CD4-positive, alpha-beta T cell treated with Interleukin-17A for 4 hours (primary cell): ENCODE data around the gene DNAJC8.

Source experiments
- DNase-seq: peaks from one replicate; pipeline ENCODE4 v3.0.0-alpha.2; 2020; ENCODE audit warnings: mixed read lengths

DNAJC8 gene

DNA sequence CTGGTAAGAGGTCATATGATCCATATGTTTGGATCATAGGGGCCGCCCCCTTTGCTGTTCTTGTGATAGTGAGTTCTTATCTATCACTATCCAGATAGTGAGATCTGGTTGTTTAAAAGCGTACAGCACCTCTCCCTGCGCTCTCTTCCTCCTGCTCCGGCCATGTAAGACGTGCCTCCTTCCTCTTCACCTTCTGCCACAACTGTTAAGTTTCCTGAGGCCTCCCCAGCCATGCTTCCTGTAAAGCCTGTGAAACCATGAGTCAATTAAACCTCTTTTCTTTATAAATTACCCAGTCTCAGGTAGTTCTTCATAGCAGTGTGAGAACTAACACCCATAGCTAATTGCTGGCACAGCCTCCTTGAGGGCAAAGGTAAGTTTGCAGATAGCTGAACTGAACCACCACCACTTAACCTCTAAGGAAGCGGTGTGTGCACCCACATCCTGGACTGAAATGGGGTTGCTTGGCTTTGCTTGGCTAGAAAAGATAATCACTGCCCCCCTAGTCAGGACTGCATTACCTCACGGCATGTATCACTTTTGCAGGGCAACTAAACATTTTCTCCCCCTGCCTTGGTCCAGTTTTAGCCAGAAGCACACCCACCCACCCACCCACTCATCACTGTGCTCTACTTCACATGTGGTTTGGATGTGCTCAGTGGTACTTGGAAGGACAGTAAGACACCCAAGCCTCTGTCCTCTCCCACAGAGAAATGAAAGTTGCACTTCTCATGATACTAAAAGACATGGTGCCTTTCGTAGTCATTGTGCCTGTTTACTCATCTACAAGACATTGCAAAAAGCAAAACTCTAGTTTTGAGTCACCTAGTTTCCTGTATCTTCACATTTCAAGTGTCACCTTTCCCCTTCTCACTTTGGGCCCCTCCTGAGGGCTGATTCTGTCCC lies 33.2 kb downstream of the DNAJC8 start:
- DNase-seq: peak; percentile 56

DNA sequence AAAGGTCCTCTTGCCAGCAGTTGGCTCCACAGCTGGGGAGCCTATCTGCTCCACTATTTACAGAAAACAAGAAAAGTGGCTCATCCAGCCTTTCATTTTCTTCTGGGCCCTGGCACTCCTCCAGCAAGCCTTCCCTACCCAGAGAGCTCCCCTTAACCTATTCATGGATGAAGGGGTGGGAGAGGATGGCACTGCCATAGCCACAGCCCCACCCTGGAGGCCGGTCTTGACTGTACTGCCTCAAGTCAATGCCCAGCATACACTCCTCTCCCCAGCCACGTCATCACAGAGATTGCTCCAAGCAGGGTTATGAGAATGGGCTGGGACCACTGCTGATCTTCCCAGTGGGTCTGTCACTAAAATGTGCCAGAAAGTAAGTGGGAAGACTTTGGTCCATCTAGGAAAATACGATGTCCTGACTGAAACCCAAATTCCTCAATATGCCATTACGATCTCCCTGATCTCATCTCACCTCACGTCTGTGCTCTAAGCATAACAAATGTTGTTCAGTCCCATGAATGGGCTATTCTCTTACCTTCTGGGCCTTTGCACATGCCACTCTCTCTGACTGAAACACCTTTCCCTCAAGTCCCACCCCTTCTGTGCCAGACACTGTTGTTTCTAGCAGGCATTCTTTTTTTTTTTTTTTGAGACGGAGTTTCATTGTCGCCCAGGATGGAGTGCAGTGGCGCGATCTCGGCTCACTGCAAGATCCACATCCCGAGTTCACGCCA lies 35.0 kb downstream of the DNAJC8 start:
- no peak for DNase-seq

DNA sequence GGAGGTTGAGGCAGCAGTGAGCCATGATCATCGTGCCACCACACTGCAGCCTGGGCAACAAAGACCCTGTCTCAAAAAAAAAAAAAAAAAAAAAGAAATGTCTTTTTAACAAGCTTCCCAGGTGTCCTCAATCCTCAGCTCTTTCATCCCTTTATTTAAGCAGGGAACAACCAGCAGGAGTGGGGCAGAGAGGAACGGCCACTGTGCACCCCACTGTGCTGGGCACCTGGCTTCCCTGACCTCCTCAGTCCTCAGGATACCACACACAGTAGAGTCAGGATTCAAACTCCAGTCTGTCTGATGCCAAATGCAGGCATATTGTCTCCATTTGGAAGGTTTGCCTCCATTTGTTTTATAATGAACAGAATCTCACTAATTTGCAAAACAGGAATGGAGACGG lies 36.5 kb downstream of the DNAJC8 start:
- no peak for DNase-seq

DNA sequence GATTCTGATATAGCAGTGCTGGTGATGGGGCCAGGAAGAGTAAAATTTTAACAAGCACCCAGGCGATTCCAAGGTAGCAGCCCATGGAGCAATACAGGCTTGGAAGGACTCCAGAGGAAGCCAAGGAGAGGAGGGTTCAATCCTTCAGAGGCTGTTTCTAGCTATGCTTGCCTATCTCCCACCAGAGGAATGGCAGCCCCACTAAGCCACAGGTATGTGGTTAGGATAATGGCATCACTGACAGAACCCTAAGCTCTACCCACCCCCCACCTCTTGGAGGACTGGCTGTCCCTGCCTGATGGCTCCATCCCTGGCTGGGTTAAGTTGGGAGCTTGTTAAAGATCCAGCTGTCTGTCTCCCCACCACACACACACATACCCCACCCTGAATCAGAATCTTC lies 37.0 kb downstream of the DNAJC8 start:
- DNase-seq: no peak

DNA sequence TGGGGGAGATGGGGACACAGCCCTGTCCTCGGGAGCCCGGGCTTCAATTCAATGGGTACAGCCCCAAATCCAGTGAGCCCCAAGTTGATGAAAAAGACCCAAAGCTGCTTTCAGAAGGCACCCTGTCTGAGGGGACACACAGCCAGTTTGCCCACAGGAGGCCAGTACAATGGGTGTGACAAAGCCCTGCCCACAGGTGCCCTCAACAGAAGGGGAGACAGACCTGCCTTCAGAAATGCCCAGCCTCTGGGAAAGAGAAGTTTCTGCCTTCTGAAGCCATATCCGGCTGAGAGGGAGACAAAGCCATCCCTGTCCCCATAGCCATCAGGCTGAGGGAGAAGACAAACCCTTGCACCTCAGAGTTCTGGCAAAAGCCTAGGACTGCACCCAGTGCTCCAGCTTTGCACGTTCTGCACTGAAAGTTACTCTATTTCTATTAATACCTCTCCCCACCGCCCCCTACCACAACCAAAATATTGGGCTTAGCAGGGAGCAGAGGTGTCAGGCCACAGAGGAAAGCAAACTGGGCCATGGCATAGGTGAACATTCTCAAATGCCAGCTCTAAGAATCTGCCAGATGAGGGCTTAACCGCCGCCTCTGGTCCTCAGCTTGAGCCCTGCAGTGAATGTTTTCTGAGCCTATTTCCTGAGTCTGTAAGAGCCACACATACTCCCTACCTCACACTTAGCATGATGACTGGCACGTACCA lies 38.3 kb downstream of the DNAJC8 start:
- DNase-seq: no peak

DNA sequence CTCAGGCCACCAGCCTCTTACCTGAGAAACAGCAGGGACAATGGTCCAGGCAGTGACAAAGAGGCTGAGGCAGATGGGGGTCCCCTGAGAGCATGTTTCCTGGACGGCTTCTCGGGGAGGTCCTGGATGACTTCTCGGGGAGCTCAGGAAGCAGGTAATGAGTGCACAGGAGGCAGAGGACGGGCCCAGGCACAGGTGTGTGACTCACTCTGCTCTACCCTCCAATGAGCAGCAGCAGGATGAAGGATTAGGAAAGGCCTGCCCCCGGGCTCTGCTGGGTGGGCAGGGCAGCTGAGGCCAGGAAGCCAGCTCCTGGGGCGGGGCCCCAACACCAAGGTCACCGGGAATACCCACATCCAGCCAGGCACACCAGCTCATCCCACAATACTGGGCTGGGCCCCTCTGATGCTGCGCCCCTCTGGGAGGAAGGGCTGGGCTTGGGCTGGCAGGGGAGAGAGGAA lies 39.1 kb downstream of the DNAJC8 start:
- no peak for DNase-seq

DNA sequence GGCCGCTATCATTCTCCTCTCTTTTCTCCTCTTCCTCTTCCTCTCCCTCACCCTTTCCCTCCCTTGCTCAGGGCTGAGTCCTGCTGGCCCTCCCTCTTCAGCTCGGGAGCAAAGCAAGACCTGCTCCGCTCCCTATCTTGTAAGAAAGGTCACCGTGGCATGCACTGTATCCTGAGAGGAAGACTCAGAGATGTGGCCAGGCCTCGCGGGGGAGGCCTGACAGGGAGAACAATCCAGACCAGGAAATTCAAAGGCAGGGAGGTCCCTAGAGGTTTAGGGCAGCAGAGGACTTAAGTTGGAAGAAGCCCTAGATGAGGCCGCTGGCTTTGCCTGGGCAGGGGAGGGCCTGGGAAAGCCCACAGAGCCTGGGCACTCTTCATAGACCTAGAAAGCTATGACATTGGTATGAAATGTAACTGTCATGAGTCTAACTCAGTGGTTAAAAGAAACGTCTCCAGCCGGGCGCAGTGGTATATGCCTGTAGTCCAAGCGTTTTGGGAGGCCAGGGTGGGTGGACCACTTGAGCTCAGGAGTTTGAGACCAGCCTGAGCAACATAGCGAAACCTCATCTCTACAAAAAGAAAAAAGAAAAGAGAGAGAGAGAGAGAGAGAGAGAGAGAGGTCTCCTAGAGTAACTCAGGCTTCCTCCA lies 41.7 kb downstream of the DNAJC8 start:
- DNase-seq: no peak

DNA sequence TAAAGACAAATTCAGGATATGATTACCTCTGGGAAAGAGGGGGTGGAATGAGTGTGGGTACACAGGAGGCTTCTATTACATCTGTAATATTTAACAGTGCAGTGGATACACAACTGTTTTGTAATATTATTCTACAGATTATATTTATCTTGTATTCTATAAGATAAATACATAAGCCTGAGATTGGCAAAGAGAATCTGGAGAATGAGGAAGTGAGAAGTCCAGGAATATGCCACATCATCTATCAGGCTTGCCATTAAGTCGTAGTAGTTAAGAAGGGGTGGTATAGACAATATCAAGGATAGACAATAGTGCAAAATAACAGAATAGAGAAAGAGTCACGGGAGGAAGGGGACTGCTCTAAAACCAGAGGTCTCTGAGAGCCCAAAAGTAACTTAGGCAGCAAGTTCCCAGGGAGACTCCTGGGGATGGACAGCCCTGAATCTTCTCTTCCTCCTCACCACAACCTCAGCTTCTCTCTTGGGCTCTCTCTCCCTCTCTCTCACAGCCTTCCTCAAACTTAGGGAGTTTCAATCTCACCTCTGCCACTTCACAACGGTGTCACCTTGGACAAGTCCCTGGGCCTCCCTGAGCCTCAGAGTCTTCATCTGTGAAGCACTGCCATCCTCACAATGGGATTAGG lies 42.4 kb downstream of the DNAJC8 start:
- DNase-seq: no peak

DNA sequence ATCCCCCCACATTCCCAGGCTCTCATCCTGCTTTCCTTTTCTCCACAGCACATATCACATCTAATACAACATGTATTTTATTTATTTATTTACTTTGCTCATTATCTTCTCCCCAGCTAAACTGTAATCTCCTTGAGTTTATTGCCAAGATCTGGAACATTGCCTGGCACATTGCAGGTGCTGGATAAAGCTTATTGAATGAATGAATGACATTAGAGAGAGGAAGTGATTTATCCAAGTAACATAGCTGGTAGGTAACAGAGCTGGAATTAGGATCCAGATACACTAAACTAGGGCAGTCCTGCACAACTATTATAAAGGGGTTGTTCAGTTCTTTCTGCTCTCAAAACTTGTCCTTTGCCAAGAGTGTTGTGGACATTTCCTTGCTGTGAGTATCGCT lies 47.8 kb downstream of the DNAJC8 start:
- no peak for DNase-seq

DNA sequence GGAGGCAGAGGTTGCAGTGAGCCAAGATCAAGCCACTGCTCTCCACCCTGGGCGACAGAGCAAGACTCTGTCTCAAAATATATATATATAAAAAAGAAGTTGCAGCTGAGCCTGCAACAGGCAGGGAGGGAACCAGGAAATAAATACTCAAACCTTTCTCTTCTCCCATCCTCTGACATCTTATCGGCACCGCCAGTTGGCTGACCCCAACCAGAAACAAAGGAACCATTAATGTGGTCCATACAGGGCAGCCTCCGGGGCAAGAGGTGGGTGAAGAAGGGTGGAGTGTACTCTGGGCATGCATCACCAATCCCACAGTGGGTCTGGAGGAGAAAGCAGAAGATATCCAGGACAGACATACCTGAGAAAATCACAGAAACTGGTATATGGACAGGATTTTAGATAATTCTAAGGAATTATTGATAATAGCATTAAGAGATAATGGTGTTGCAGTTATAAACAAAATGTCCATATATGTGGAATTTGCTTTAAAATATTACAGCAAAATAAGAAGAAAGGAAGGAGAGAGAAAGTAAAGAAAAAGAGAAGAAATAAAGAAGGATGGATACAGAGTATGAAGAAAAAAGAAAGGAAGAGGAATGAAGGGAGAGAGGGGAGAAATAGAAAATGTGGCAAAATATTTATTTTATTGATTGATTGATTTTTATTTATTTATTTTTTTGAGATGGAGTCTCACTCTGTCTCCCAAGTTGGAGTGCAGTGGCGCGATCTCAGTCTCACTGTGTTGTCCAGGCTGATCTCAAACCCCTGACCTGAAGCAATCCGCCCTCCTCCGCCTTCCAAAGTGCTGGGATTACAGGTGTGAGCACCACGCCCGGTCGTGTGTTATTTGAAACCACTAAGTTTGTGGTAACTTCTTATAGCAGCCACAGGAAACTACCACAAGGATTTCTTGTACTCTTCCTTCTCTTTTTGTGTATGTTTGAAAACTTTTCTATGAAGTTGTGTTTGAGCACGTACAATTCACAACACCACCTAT lies 52.2 kb downstream of the DNAJC8 start:
- no peak for DNase-seq

DNA sequence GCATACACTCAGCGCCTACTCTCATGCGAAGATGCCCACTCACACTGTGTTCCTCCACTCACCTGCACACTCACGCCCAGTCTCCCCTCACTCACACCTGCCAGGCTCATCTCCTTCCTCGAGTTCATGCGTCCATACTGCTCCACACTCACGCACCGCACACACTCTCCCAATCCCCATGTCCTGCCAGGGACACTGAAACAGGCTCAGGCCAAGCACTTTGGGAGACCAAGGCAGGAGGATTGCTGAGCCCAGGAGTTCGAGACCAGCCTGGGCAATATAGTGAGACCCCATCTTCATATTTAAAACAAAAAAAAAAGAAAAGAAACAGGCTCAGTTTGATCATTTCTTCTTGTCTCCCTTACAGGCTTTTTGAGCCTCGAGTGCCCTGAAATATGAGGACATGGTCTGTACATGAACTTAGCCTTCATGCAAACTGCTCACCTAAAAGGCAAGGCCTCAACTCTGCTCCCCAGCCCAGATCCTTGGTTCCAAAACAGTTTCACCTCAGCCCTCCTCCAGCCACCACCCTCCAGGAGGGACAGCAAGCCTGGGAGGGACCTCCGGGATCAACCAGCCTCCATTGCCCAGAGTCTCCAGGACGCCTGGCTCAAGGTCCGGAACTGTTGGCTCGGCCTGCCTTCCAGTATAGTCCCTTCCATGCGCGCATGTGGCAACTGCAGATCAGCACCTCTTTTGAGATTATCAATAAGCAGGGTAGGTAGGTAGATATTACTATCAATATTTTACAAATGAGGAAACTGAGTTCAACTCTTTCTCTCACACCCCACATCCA lies 53.9 kb downstream of the DNAJC8 start:
- no peak for DNase-seq

DNA sequence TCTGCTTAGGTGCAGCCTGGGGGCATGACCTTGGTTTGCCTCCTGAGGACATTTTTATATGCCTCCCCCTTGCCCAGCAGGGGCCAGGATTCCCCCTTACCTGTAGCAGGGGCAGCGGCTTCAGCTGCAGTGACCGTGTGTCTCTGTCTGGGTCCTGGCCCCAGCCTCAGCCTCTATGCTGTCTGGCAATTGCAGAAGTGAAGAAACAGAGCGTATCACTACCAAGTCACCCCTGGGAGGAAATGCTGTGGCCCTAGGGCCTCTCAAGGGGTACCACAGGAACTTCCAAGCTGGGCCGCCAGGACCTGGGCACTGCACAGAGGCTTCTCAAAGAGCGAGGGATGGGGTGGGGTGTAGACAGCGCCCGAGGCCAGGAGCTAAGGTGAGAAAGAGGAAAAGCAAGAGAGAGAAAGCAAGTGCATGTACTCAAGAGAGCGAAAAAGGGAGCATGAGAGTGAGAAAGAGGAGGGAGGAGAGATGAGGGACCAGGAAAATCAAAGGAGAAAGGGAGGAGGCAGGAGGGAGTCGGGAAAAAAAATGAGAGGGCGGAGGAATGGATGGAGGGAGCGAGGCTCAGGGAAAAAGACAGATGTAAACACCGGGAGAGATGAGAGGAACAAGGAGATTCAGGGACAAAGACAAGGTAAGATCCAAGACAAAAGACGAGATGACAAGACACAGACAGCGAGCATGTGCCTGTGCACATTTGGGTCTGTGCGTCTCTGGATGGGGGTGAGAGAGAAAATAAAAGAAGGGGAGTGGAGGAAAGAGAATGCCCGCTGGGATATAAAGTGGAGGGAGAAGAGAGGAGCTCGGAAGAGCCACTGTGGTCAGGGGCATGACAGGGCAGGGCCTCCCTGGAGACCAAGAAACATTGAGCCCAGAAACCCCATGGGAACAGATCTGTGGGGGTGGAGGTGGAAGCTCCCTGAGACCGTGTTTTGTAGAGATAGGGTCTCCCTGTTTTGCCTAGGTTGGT lies 56.0 kb downstream of the DNAJC8 start, which contains the start of gene PTAFR:
Gene PTAFR, minus strand, starts transcription at position 199 of the 979 bp plus-strand sequence. CDS start 25,669 bp downstream, outside the sequence.
- no peak for DNase-seq

DNA sequence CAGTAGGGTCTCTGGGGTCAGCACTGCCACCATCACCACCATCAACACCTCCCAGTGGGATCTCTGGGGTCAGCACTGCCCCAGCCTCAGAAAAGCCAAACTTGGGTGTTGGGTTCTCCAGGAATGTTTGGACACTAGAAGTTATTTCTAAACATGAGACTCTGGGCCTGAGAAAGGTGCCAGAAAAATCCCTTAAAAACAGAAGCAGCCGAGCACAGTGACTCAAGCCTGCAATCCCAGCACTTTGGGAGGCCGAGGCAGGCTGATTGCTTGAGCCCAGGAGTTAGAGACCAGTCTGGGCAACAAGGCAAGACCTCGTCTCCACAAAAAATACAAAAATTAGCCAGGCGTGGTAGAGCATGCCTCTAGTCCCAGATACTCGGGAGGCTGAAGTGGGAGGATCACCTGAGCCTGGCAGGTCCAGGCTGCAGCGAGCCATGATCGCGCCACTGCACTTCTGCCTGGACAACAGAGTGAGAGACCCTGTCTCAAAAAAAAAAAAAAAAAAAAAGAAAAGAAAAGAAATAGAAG lies 56.8 kb downstream of the DNAJC8 start:
- no peak for DNase-seq

DNA sequence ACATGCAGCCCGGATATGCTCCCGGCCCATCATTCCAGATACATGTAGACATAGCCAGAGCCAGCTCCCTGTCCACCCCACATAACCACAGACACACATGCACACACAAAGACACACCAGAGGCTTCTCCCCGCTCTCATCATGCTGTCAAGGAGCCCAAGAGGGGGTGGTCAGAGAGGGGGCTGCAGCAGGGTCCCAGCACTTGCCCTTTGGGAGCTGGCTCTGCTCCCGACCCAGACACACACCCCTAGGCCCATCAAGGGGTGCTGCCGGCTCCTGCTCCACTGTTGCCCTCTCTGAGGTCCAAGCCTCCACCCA lies 58.9 kb downstream of the DNAJC8 start:
- DNase-seq: no peak

DNA sequence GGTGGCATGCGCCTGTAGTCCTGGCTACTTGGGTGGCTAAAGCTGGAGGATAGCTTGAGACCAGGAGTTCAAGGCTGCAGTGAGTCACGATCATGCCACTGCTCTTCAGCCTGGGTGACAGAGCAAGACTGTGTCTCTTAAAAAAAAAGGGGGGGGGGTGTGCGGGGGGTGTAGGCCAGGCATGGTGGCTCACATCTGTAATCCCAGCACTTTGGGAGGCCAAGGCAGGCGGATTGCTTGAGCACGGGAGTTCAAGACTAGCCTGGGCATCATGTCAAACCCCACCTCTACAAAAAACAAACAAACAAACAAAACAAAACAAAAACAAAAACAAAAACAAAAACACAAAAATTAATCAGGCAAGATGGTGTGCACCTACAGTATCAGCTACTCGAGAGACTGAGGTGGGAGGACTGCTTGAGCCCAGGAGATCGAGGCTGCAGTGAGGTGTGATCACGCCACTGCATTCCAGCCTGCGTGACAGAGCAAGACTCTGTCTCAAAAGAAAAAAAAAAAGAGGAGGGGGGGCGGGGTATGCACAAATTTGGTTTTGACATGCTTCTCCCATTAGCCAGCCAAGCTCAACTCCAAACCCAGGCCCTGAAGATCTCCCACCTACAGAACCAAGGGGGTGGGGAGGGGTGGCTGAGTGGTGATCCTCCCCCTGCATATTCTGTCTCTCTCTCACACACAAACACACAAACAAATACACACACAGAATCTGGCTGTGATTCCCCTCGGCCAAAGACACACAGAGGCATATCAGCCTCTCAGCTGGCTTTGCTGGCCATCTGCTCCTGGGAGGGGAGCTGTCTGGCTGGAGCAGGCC lies 59.5 kb downstream of the DNAJC8 start:
- DNase-seq: no peak

DNA sequence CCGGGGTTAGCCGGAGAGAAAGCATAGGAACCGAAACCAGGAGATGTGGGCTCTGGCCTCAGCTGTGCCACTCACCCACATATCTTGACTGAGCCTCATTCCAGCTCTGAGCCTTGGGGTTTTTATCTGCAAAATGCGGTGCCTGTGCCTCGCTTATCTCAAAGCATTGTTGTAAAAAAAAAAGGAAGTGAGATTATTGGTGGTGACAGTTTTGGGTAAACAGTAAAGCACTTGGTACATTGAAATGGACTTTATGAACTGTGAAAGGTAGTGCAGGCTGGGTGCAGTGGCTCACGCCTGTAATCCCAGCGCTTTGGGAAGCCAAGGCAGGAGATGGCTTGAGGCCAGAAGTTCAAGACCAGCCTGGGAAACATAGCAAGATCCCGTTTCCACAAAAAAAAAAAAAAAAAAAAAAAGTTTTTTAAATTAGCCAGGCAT lies 60.1 kb downstream of the DNAJC8 start:
- DNase-seq: peak; percentile 29

DNA sequence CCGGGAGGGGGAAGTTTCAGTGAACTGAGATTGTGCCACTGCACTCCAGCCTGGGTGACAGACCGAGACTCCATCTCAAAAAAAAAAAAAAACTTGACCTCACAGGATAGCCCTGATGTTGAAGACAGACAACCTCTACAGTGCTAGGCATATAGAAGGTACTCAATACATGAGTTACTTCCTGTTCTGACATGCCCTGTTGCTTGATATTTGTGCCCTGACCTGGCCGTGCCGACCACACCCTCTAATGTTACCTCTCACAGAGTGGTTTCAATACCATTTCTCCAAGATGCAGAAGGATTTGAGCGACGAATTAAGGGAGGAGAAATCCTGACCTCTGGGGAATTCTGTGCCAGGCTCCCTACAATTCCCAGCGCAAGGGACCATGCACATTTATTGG lies 61.6 kb downstream of the DNAJC8 start:
- no peak for DNase-seq
